Left forelimb (tissue), 1 donor: ENCODE data around the gene SF3B4.

Experiments used
- DNase-seq: peaks from one replicate; pipeline ENCODE4 v3.0.0-alpha.2; 2018; ENCODE audit warnings: low spot score

Gene SF3B4

DNA sequence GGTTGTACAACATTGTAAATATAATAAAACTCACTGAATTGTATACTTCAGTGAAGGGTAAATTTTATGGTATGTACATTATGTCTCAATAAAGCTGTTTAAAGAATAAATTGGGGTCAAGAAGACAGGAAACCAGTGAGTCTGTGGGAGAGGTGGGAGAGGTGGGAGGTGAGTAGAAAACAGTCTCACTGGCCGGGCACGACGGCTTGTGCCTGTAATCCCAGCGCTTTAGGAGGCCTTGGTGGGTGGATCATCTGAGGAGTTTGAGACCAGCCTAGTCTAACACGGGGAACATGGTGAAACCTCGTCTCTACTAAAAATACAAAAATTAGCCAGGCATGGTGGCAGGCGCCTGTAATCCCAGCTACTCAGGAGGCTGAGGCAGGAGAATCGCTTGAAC, 4.9 kb upstream of the SF3B4 start:
- DNase-seq = no peak

GRCh38 chr1:149931212-149931790, 3.7 kb upstream of the SF3B4 start:
- no peak for DNase-seq

- DNase-seq = no peak
These were observed 2.3 kb upstream of the SF3B4 start for GRCh38 chr1:149929856-149930255.

GRCh38 chr1:149928401-149928724, 760 bp upstream of the SF3B4 start:
- no peak for DNase-seq

- no peak for DNase-seq
These were observed 494 bp downstream of the SF3B4 start for GRCh38 chr1:149927056-149927562.

GRCh38 chr1:149926296-149926695, 1.3 kb downstream of the SF3B4 start:
- DNase-seq = no peak

GRCh38 chr1:149925751-149926150, 1.9 kb downstream of the SF3B4 start:
- DNase-seq = no peak

- DNase-seq = no peak
These were observed 2.3 kb downstream of the SF3B4 start for GRCh38 chr1:149925345-149925744.

GRCh38 chr1:149923626-149924025, 4.0 kb downstream of the SF3B4 start:
- DNase-seq = no peak

DNA sequence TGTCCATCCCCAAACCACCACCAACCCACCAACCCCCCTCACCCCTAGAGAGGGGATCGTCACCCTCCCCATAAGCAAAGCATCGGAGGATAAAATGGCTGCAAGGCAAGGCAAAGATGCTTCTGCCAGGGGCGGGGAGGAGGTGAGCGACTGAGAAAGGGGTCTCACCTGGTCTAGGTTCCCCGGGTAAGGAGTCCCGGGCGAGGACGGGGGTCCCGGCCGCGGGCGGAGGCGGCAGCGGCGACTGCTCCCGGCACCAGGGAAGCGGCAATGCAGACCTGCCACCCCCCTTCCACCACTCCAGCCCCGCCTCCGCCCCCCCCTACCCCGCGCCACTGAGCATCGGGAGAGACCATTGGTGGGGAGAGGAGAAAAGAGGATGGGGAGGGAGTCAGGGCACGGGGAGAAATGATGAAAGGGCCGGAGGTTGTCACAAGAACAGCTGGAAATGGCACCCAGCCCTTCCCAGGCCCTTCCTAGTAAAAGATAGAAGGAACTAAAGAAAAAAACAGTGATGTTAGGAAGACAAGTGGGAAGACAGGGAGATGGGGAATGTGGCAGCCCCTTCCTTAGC, 9.9 kb downstream of the SF3B4 start, which contains the start of gene SV2A:
Gene SV2A, minus strand, starts transcription at position 274 of the 574 bp plus-strand sequence. CDS start 4,004 bp downstream, outside the sequence.
- DNase-seq = no peak

- no peak for DNase-seq
These were observed 10.7 kb downstream of the SF3B4 start for GRCh38 chr1:149916898-149917252.

DNA sequence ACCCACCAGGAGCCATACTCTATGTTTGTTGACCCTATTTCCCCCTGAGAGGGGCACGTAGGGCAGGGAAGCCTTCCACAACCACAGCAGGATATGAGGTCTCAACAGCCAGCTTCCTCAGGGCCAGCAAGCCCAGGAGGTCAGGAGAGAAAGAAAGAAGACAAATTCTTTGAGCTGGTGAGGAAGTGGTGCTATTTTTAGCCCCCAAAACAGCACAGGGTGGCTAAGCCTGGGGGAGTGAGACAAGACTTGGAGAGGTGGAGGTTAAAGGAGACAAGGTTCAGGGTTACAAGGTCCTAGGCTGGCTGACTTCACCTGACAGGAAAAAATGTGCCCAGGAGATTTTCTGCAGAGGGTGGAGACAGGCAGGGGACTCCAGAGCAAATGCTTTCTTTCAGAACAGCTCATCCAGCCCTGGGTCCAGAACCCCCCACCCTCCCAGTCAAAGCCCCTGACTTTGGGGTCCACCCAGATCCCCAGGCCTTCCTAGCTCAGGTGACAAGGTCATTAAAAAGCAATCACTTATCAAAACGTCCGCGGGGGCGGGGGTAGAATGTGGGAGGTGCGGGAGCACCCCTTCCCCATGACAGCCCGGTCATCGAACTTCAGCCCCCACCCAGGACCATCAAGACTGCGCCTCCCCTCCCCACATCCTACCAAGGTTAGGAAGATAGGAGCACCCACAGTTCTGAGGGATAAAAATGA, 11.3 kb downstream of the SF3B4 start:
- no peak for DNase-seq

DNA sequence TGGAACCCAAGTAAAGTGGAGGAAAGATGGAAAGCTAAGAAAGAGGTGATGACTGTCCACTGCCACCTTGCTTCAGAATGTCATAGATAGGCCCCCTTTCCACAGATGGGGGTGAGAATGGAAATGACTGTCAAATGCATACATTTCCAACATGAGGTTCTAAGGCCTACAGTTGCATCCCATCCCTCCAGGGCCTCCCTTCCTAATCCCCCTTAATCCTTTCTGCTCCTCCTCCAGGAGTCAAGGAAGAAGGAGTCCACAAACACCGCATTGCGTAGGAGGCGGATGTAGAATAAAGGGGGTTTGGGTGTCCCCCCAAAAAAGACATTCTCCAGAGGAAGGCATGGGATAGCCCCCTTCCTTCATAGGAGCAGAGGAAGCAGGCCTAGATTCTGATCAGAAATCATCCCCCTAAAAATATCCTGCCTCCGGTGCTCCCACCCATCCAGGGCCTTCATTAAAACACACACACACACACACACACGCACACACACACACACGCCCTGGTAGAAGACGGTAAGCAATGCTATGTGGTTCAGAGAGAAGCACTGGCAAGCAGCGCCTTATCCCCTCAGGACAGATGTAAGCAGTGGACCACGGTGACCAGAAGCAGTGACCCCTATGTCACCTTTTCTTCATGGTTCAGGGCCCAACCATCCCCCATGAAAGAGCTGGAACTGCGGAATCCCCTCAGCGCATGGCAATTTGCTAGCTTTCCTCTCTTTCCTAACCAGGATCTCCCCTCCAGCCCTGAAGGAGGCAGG, 12.0 kb downstream of the SF3B4 start:
- no peak for DNase-seq

DNA sequence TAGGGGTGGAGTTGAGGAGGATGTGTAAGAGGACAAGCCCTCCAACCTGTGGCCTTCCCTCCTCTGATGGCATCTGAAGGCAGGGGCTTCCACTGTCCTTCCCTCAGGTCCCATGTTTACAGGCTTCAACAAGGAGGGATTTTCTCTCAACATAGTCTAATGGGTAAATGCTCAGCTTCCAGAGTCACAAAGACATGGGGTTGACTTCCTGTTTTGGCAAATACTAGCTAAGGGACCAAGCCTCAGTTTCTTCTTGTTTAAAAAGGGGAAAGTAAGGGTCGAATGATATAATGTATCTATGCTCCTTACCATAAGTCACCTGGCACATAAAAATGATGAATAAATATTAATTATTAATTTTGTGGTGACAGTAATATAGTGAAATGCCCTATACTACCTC, 13.1 kb downstream of the SF3B4 start:
- no peak for DNase-seq

- no peak for DNase-seq
These were observed 21.0 kb downstream of the SF3B4 start for GRCh38 chr1:149906570-149907075.

- DNase-seq = no peak
These were observed 23.6 kb downstream of the SF3B4 start for GRCh38 chr1:149903836-149904491.

GRCh38 chr1:149899460-149900284, 27.9 kb downstream of the SF3B4 start, which contains the start of gene BOLA1:
BOLA1 (plus strand) TSS chr1:149899568; CDS start chr1:149900060, 492 bp downstream.
- peak; percentile 94 for DNase-seq

GRCh38 chr1:149896575-149896974, 31.0 kb downstream of the SF3B4 start:
- no peak for DNase-seq

DNA sequence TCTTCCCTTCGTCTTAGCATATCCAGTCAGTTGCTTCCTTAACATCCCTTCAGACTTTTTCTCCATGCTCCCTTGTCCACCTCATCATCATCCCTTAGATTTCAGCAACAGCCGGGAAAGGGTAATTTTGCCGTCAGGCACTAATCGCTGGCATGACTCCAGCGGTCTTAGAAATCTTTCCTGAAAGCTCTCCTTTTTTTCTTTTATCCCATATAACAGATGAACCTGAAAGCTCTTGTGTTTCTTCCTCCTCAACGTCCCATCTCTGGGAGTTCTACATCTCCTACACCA, 38.7 kb downstream of the SF3B4 start:
- no peak for DNase-seq

DNA sequence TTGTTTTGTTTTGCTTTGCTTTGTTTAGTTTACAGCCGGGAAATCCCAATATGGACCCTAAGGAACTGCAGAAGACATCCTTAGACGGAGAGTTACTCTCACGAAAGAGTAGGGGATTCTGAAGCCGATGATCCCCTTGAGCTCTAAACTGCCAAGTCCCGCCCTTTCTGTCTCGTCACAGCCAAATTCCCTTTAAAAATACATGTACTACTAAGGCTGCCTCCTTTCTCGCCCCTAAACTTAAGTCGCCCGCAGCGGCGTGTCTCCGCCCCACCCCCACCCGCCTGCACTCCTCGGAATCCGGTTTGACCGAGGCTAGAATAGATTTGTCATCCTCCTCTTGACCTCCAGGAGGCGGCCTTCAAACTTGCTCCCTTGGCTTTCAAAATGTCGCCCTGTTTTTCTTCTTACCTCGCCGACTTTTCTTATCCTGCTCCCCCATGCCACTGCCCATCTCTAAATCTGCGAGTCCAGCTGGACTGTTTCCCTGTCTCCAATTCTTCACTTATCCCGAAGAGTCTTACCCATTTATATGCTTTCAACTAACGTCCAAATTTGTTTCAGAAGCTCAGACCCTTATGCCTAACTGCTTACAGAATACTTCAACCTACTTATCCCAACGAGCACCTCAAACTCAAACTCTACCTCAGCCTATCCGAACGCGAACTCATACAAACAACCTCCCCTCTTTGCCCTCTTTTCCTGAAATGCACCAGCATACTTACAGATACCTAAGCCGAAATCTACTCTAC, 39.2 kb downstream of the SF3B4 start:
- DNase-seq = peak; percentile 92
